ENCODE data around the gene ZNF800.

DNA sequence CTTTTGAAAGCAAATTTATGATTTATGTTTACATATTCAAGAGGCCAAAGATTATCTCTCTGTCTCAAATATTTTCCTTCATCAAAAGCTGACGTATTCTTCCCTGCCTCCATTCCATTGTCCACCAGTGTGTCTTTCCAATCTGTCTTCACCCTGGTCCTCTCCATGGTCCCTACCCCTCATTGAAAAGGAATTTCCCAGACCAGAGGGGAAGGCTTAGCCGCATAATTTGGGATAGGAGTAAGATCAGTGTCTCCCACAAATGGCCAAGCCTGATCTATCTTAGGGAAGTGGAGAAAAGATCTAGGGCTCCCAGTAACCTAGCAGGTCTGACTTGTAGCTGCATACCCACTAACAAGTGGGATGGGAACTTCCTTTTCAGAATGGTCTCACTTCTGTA, 46.3 kb upstream of the ZNF800 start:
- TF ChIP-seq MAX (IDR thresholded peaks at IDR 0.05) (no peak), CTCF (IDR thresholded peaks at IDR 0.05; ENCODE audit: low read depth, low read length, missing input control) (no peak), JUND (IDR thresholded peaks at IDR 0.05) (no peak), RAD21 (IDR thresholded peaks at IDR 0.05) (no peak), HNF4A (conservative IDR thresholded peaks at IDR 0.05) (no peak)
- TF ChIP-seq, protein P1, sequence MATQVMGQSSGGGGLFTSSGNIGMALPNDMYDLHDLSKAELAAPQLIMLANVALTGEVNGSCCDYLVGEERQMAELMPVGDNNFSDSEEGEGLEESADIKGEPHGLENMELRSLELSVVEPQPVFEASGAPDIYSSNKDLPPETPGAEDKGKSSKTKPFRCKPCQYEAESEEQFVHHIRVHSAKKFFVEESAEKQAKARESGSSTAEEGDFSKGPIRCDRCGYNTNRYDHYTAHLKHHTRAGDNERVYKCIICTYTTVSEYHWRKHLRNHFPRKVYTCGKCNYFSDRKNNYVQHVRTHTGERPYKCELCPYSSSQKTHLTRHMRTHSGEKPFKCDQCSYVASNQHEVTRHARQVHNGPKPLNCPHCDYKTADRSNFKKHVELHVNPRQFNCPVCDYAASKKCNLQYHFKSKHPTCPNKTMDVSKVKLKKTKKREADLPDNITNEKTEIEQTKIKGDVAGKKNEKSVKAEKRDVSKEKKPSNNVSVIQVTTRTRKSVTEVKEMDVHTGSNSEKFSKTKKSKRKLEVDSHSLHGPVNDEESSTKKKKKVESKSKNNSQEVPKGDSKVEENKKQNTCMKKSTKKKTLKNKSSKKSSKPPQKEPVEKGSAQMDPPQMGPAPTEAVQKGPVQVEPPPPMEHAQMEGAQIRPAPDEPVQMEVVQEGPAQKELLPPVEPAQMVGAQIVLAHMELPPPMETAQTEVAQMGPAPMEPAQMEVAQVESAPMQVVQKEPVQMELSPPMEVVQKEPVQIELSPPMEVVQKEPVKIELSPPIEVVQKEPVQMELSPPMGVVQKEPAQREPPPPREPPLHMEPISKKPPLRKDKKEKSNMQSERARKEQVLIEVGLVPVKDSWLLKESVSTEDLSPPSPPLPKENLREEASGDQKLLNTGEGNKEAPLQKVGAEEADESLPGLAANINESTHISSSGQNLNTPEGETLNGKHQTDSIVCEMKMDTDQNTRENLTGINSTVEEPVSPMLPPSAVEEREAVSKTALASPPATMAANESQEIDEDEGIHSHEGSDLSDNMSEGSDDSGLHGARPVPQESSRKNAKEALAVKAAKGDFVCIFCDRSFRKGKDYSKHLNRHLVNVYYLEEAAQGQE (IDR thresholded peaks at IDR 0.05), result no peak

Data from liver (tissue), 3 donors.